Gastrocnemius medialis (tissue), 4 donors: ENCODE data around the gene FOSL2. TPM values are rescaled to one million over a fixed set of nuclear protein-coding genes. Genes with fewer than 3 reads are reported as not detected.

Experiments
- ATAC-seq, 2 donors: fragments of 150-250 bp; one replicate each; pipeline ENCODE4 v1.9.1; 2016
- DNase-seq, 2 donors: peaks; one replicate each; pipeline ENCODE4 v3.0.0-alpha.2; 2019
- H3K27ac ChIP-seq, 4 donors: fragments of 200-600 bp; sonication (generic); 1 replicate in 1 of 4; 2 replicates in 3 of 4; pipeline ENCODE4 v1.5.1; 2016 to 2018; ENCODE audit warnings: mild to moderate bottlenecking in 2 of 4, moderate library complexity in 1 of 4
- H3K27me3 ChIP-seq, 3 donors: fragments of 200-600 bp; sonication (generic) in 2 of 3; 1 replicate in 1 of 3; 2 replicates in 2 of 3; pipeline versions ENCODE4 v1.5.1 to v1.6.0; 2016 to 2019; ENCODE audit warnings: mild to moderate bottlenecking in 1 of 3, moderate library complexity in 1 of 3
- H3K36me3 ChIP-seq, 2 donors: fragments of 200-600 bp; sonication (generic) in 1 of 2; one replicate each; pipeline ENCODE4 v1.5.1; 2017 to 2018
- H3K4me1 ChIP-seq, 2 donors: fragments of 200-600 bp; sonication (generic) in 1 of 2; one replicate each; pipeline ENCODE4 v1.5.1; 2016 to 2017; ENCODE audit warnings: mild to moderate bottlenecking in 2 of 2
- H3K4me3 ChIP-seq, 4 donors: fragments of 200-600 bp; sonication (generic) in 3 of 4; 1 replicate in 1 of 4; 2 replicates in 3 of 4; pipeline ENCODE4 v1.5.1; 2016 to 2019; ENCODE audit warnings: mild to moderate bottlenecking in 2 of 4
- H3K9me3 ChIP-seq, 3 donors: fragments of 200-600 bp; sonication (generic) in 2 of 3; 1 replicate in 1 of 3; 2 replicates in 2 of 3; pipeline ENCODE4 v1.5.1; 2016 to 2019
- POLR2A ChIP-seq, 2 donors: fragments of 450-650 bp; IDR thresholded peaks; one replicate each; pipeline ENCODE4 v1.6.1; 2017; ENCODE audit warnings: antibody characterized with exemption in 2 of 2, mild to moderate bottlenecking in 2 of 2, moderate library complexity in 2 of 2
- in situ Hi-C, 4 donors: fragments of 200-750 bp; cut with MboI; loops; one replicate each; pipeline versions ENCODE4 v1.15.0 to v1.8.0; 2017; ENCODE audit warnings: low sequenced_read_pairs in 4 of 4
- intact Hi-C: fragments of 100-400 bp; cut with DNase I; formaldehyde crosslinking; loops from one replicate; pipeline ENCODE4 v1.15.1; 2023; ENCODE audit warnings: low total_unique reads
- total RNA-seq, 4 donors: library from RNA; depleted of rRNA; stranded (reverse); fragments of >200 nt; gene quantifications; one replicate each; pipeline versions ENCODE4 v1.1.0 to v1.2.3, GENCODE V29; 2016
- TF ChIP-seq, protein P1 (sequence below), 5 experiments: fragments of 450-650 bp in 3 of 5; fragments of 200-600 bp in 2 of 5; sonication (generic) in 2 of 5; IDR thresholded peaks in 4 of 5; conservative IDR thresholded peaks in 1 of 5; 1 replicate in 4 of 5; 2 replicates in 1 of 5; pipeline ENCODE4 v1.5.1; 2016 to 2019; ENCODE audit warnings: antibody characterized with exemption in 5 of 5, mild to moderate bottlenecking in 3 of 5, moderate library complexity in 3 of 5

The FOSL2 gene
- total RNA-seq, 4 donors from 2014 or later, result 193 to 214 (median 210) TPM

- Histone ChIP-seq H3K4me1 (peaks cover 29 to 33% of the 10 kb centered on the region in 2 donors), H3K27ac (peak overlapping the region; percentile 98 to 100 (median 99)), H3K9me3 (no peaks in the 10 kb centered on the region), H3K4me3 (peak overlapping the region; percentile 76 to 97 (median 88)), H3K27me3 (no peaks in the 10 kb centered on the region), H3K36me3 (peaks cover 0 to 15% of the 10 kb centered on the region in 2 donors)
- peak in 1 of 2 donors; percentile 65 for DNase-seq
- in situ Hi-C loops, result loop anchor here in 1 of 4 donors (10.0 kb wide), 1 partner anchor 230 kb away; no protein-coding TSS in a partner anchor
- intact Hi-C loops, result loop anchor here (2.0 to 10.0 kb wide), 3 partner anchors 620 to 720 kb away; partner anchors contain the start of genes CLIP4 and MRPL33
- ATAC-seq, result no peak
- TF ChIP-seq, protein P1, sequence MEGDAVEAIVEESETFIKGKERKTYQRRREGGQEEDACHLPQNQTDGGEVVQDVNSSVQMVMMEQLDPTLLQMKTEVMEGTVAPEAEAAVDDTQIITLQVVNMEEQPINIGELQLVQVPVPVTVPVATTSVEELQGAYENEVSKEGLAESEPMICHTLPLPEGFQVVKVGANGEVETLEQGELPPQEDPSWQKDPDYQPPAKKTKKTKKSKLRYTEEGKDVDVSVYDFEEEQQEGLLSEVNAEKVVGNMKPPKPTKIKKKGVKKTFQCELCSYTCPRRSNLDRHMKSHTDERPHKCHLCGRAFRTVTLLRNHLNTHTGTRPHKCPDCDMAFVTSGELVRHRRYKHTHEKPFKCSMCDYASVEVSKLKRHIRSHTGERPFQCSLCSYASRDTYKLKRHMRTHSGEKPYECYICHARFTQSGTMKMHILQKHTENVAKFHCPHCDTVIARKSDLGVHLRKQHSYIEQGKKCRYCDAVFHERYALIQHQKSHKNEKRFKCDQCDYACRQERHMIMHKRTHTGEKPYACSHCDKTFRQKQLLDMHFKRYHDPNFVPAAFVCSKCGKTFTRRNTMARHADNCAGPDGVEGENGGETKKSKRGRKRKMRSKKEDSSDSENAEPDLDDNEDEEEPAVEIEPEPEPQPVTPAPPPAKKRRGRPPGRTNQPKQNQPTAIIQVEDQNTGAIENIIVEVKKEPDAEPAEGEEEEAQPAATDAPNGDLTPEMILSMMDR (IDR thresholded peaks at IDR 0.05 in 4 of 5, conservative IDR thresholded peaks at IDR 0.05 in 1 of 5), result no peak
- TF ChIP-seq POLR2A (IDR thresholded peaks at IDR 0.05), result peak; percentile 67 to 84
Observed at GRCh38 chr2:28394331-28394877, 1.7 kb downstream of the FOSL2 start.

DNA sequence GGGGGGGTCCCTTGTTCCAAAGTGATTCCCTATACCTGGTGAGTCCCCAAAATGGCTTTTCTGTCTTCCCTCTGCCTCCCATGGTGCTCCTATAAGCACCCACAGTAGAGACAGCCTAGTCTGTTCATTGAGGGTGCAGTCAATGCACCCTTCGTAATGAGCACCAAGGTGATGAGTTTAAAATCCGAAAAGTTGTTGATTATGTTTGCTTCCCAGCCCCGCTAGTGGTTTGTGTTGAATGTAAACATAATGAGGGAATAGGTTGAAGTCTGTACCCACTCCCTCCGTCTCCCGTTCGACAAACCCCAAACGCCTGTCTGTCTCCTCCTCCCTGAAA, 2.3 kb downstream of the FOSL2 start:
- Histone ChIP-seq H3K36me3 (peaks cover 0 to 15% of the 10 kb centered on the region in 2 donors), H3K27me3 (no peaks in the 10 kb centered on the region), H3K27ac (peak overlapping the region; percentile 98 to 100 (median 99)), H3K4me3 (peak overlapping the region; percentile 76 to 97 (median 88)), H3K4me1 (peaks cover 29 to 33% of the 10 kb centered on the region in 2 donors), H3K9me3 (no peaks in the 10 kb centered on the region)
- no peak for DNase-seq
- no peak for ATAC-seq
- intact Hi-C loops (loop anchor here (1.0 to 10.0 kb wide), 7 partner anchors 194 to 720 kb away; partner anchors contain the start of genes CLIP4, MRPL33 and PPP1CB), in situ Hi-C loops (loop anchor here in 2 of 4 donors (5.0 to 10.0 kb wide), 2 partner anchors 230 to 688 kb away; no protein-coding TSS in a partner anchor)
- TF ChIP-seq, protein P1 (IDR thresholded peaks at IDR 0.05 in 4 of 5, conservative IDR thresholded peaks at IDR 0.05 in 1 of 5), result no peak
- no peak for TF ChIP-seq POLR2A (IDR thresholded peaks at IDR 0.05)

GRCh38 chr2:28395334-28396061, 2.8 kb downstream of the FOSL2 start:
- peak; percentile 88 to 93 for DNase-seq
- in situ Hi-C loops, result loop anchor here in 2 of 4 donors (5.0 to 10.0 kb wide), 2 partner anchors 231 to 688 kb away; no protein-coding TSS in a partner anchor
- TF ChIP-seq, protein P1 (IDR thresholded peaks at IDR 0.05 in 4 of 5, conservative IDR thresholded peaks at IDR 0.05 in 1 of 5), result no peak
- TF ChIP-seq POLR2A (IDR thresholded peaks at IDR 0.05), result peak; percentile 87 to 91
- intact Hi-C loops, result loop anchor here (1.0 to 10.0 kb wide), 9 partner anchors 127 to 719 kb away; partner anchors contain the start of genes CLIP4, MRPL33 and PPP1CB
- Histone ChIP-seq H3K27ac (peak overlapping the region; percentile 98 to 100 (median 99)), H3K4me1 (peaks cover 34 to 38% of the 10 kb centered on the region in 2 donors), H3K36me3 (peaks cover 0 to 15% of the 10 kb centered on the region in 2 donors), H3K4me3 (peak overlapping the region; percentile 76 to 97 (median 88)), H3K9me3 (no peaks in the 10 kb centered on the region), H3K27me3 (no peaks in the 10 kb centered on the region)
- ATAC-seq, result peak; percentile 18 to 38

DNA sequence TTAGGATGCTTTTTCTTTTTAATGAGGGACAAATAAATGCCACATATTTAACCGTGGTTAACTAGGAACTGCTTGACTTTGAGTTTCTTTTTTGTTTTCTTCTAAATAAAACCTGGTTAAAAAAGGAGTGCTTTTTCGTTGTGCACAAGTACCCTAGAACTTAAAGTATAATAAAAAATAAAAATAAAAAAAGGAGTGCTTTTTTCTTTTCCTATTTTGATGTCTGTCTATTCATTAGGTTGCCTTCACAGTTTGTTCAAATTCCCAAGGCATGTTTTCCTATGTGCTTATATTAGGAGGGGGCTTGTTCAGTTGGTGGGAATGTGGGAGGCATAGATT, 4.4 kb downstream of the FOSL2 start:
- intact Hi-C loops, result loop anchor here (2.0 to 10.0 kb wide), 6 partner anchors 128 to 718 kb away; partner anchors contain the start of genes CLIP4, MRPL33 and PPP1CB
- H3K4me3 ChIP-seq, result peak overlapping the region; percentile 76 to 97 (median 88)
- ATAC-seq (no peak), DNase-seq (no peak)
- in situ Hi-C loops, result loop anchor here in 2 of 4 donors (5.0 to 10.0 kb wide), 2 partner anchors 232 to 690 kb away; no protein-coding TSS in a partner anchor
- peak overlapping the region; percentile 98 to 100 (median 99) for H3K27ac ChIP-seq
- H3K27me3 ChIP-seq, result no peaks in the 10 kb centered on the region
- H3K9me3 ChIP-seq, result no peaks in the 10 kb centered on the region
- peaks cover 49% of the 10 kb centered on the region in 2 donors for H3K4me1 ChIP-seq
- peaks cover 0 to 28% of the 10 kb centered on the region in 2 donors for H3K36me3 ChIP-seq
- TF ChIP-seq POLR2A (IDR thresholded peaks at IDR 0.05), result no peak
- TF ChIP-seq, protein P1 (IDR thresholded peaks at IDR 0.05 in 4 of 5, conservative IDR thresholded peaks at IDR 0.05 in 1 of 5), result peak in 1 of 5 experiments; percentile 14
